GM12891 (cell line): ENCODE data around the gene CABP5. TPM values are rescaled to one million over a fixed set of nuclear protein-coding genes. Genes with fewer than 3 reads are reported as not detected.
"Not testable (repeated sequence)": the region's sequence is repeated elsewhere in the genome, so short reads cannot be mapped to it uniquely, and the experiment has no call there.

Experiments used
- DNase-seq: peaks from one replicate; pipeline ENCODE4 v3.0.0; 2011; ENCODE audit warnings: low spot score; ENCODE audit not compliant: insufficient read length
- FAIRE-seq: peaks from 2 replicates; lab custom pipeline; 2011; peaks lifted over from hg19 to GRCh38; lab: Jason Lieb, UNC
- PAX5 ChIP-seq: IDR thresholded peaks from 2 replicates; pipeline ENCODE4 v1.6.1; 2011; ENCODE audit warnings: low read length, moderate library complexity, mild to moderate bottlenecking; ENCODE audit not compliant: insufficient read depth, severe bottlenecking
- POLR2A ChIP-seq: IDR thresholded peaks from 2 replicates; pipeline ENCODE4 v1.6.1; 2011; ENCODE audit warnings: low read depth, low read length, control low read depth
- POLR2AphosphoS5 ChIP-seq: IDR thresholded peaks from 2 replicates; pipeline ENCODE4 v1.6.1; 2011; ENCODE audit warnings: low read depth, low read length, control low read depth
- POU2F2 ChIP-seq: IDR thresholded peaks from 2 replicates; pipeline ENCODE4 v1.6.1; 2011; ENCODE audit warnings: low read depth, mild to moderate bottlenecking, control low read depth, low read length, moderate library complexity
- SPI1 ChIP-seq: IDR thresholded peaks from 2 replicates; pipeline ENCODE4 v1.6.1; 2011; ENCODE audit warnings: low read depth, low read length, control low read depth
- TAF1 ChIP-seq: IDR thresholded peaks from 2 replicates; pipeline ENCODE4 v1.6.1; 2011; ENCODE audit warnings: low read depth, low read length, control low read depth
- polyA plus RNA-seq: library from polyadenylated mRNA; unstranded; fragments of >200 nt; gene quantifications from one replicate; pipeline ENCODE4 v1.2.1, GENCODE V29; 2012; ENCODE audit warnings: low read depth, missing spikeins, inconsistent platforms; ENCODE audit not compliant: missing spikeins

The CABP5 gene
- polyA plus RNA-seq: not detected

DNA sequence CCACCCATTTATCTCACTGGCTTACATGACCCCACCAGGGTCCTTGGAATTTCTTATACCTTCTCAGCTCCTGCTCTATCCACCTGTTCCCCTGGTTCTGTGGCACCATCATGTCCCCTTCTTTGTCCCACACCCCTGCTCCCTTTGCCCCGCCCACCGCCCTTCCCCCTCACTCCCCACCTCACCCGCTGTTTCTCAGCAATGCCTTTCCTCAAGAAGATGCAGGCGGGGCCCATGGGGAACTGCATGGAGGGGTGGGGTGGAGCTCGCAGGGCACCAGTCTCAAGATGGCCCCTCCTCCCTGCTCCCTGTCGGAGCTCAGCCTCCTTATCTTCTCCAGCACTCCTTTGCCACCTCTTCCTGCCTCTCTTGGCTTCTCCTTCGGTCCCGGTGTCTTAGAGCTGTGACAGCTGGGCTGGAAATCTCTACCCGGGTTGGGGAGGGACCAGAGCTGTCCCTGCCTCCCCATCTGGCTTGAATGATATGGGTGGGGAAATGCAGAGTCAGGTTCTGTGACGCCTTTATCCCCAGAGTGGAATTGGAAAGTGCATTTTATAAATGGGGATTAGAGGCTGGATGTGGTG lies at the start of gene CABP5:
Gene CABP5 (minus strand): TSS at position 405 of the 584 bp plus-strand sequence. CDS start 157 bp downstream, at position 248.
- FAIRE-seq (no peak), DNase-seq (no peak)
- TF ChIP-seq POLR2A: no peak

DNA sequence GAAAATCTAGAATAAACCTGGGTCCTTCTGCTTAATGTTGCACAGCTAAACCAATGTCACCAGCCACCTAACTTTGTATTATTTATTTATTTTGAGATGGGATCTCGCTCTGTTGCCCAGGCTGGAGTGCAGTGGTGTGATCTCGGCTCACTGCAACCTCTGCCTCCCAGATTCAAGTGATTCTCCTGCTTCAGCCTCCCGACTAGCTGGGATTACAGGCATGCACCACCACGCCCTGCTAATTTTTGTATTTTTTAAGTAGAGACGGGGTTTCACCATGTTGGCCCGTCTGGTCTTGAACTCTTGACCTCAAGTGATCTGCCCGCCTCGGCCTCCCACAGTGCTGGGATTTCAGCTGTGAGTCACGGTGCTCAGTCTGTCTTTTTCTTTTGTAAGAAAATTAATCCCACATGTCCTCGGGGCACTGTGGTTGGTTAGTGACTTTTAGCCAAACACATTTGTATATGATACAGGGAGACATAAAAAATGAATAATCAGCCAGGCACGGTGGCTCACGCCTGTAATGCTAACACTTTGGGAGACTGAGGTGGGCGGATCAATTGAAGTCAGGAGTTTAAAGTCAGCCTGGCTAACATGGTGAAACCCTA lies 47.3 kb upstream of the CABP5 start:
- not testable (repeated sequence) for DNase-seq, FAIRE-seq

DNA sequence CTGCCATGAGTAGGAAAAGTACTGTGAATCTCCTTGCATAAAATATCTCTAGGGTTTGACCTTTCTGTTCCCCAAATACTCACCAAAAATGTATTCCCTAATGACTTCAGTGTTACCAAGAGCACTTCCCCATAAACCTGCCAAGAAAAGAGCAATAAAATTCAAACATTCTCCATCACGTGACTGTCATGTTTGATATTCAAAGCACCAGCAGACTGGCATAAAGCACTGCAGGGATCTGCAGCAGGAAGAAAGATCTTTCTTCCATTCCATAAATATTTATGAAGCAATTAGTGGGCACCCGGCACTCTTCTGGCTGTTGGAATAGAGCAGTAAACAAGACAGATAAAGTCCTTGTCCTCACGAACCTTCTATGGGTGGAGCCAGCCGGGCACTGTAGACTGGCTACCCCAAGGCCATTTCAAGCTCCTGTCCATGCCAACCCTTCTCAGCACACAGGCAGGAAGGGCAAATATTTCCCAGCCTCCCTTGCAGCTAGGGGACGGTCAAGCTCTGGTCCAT lies 46.5 kb upstream of the CABP5 start:
- DNase-seq (no peak), FAIRE-seq (no peak)
- TF ChIP-seq POU2F2 (no peak), POLR2A (no peak), POLR2AphosphoS5 (no peak), PAX5 (no peak), SPI1 (no peak), TAF1 (no peak)

- FAIRE-seq, DNase-seq: not testable (repeated sequence)
Observed at GRCh38 chr19:48088991-48089390, 45.1 kb upstream of the CABP5 start.

DNA sequence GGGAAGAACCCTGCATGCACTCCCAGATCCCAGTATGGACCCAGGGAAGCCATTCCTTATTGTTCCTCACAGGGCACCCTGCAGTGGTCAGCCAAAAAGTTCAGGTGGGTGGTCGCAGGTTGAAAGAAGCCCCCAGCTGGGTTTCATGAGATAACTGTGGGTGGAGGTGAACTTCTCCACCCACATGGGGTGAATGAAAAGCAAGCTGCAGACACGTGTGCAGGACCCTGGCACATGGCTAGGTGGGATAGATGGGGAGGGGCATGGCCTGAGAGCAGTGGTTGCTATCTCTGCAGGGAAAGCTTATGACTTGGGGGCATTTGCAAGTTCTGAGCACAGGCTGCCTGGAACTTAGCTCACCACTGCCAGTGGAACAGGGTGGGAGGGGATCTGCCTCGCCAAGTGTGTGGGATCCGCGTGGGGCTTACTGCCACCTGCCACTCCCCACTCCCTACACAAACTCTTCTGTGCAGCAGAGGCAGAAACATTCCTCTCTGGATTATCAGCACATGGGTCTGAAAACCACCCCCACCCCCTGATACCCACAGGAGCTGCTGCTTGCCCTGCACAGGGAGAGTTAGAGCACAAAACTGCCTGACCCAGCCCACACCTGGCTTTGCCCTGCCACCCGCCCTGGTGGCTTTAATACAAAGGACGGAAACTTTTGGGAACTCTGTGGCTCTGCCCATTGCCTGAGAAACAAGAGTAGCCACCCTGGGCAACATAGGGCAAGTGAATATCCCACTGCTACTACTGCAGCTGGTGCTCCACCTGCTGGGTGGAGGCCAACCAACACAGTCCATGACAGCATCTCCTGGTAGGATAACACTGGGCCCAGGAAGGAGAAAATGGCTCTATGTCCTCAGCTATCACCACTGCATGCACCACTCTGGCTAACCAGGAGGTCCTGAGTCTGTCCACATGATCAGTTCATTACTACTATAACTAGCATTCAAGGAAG lies 42.3 kb upstream of the CABP5 start:
- no peak for TF ChIP-seq POU2F2
- TF ChIP-seq POLR2A: no peak
- no peak for TF ChIP-seq TAF1
- TF ChIP-seq POLR2AphosphoS5: no peak
- TF ChIP-seq PAX5: no peak
- no peak for DNase-seq
- peak; percentile 16 for FAIRE-seq

GRCh38 chr19:48085076-48085475 lies 41.2 kb upstream of the CABP5 start:
- no peak for TF ChIP-seq POU2F2
- no peak for TF ChIP-seq POLR2A
- TF ChIP-seq SPI1: no peak
- TF ChIP-seq TAF1: no peak
- TF ChIP-seq POLR2AphosphoS5: no peak
- TF ChIP-seq PAX5: no peak
- FAIRE-seq (no peak), DNase-seq (no peak)

GRCh38 chr19:48081106-48081505 lies 37.2 kb upstream of the CABP5 start:
- DNase-seq (no peak), FAIRE-seq (no peak)
- TF ChIP-seq POLR2A: no peak
- TF ChIP-seq SPI1: no peak
- no peak for TF ChIP-seq PAX5
- no peak for TF ChIP-seq POLR2AphosphoS5
- no peak for TF ChIP-seq POU2F2
- TF ChIP-seq TAF1: no peak

- DNase-seq, FAIRE-seq: not testable (repeated sequence)
Observed at GRCh38 chr19:48070177-48070769, 26.4 kb upstream of the CABP5 start.

- no peak for FAIRE-seq
- TF ChIP-seq POLR2AphosphoS5: no peak
- TF ChIP-seq SPI1: no peak
- TF ChIP-seq TAF1: no peak
- no peak for TF ChIP-seq POU2F2
- no peak for TF ChIP-seq PAX5
- no peak for TF ChIP-seq POLR2A
- DNase-seq: no peak
Observed at GRCh38 chr19:48069435-48069834, 25.6 kb upstream of the CABP5 start.

- no peak for TF ChIP-seq PAX5
- no peak for TF ChIP-seq TAF1
- no peak for TF ChIP-seq SPI1
- no peak for TF ChIP-seq POU2F2
- TF ChIP-seq POLR2AphosphoS5: no peak
- TF ChIP-seq POLR2A: no peak
- DNase-seq: no peak
- no peak for FAIRE-seq
Observed at GRCh38 chr19:48064509-48064908, 20.6 kb upstream of the CABP5 start.
